ENCODE measurements around the gene ABR. TPM values are rescaled to one million over a fixed set of nuclear protein-coding genes. Genes with fewer than 3 reads are reported as not detected.

ABR gene
- total and polyA plus RNA-seq, 5 donors from 2014 or later = 13.2 to 116 (median 18.3) TPM

DNA sequence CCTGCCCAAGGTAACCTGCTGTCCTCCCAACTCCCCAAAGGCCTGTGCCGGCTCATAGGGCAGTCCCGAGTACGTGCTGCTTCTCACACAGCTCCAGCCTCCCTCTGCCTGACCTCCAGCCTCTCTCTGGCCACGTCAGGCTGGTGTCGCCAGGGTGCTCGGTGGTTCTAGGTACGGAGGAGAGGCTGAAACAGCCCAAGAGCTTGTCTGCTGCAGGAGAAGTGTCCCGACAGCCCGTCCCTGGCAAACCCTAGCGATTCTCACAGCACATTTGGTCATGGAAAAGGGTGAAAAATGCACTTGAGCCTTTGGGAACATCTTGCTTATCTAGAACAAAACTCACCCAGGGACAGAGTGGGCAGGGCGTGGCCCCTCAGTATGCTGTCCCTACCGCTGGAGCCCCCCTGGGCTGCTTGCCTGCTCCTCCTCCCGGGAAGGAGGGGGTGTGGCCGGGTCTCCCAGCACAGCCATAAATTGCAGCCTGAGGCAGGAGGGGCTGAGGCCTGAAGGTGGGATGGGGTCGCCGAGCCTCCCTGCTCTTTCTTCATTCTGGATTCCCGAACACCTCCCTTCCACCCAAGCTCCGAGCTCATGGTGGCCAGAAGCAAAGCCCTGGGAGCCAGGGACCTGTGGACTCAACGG, 142.4 kb downstream of the ABR start:
- Mint-ChIP-seq H3K4me3 (no peak overlapping the region), H3K4me1 (peaks cover 0 to 4% (median 0%) of the 10 kb centered on the region in 4 donors), H3K27ac (no peak overlapping the region), H3K36me3 (peaks cover 14% of the 10 kb centered on the region), H3K27me3 (no peaks in the 10 kb centered on the region), H3K9me3 (no peaks in the 10 kb centered on the region)
- H3K27ac ChIP-seq (ENCODE audit: insufficient read depth, low read length, poor library complexity, severe bottlenecking) = no peak overlapping the region
- no peaks in the 10 kb centered on the region for H3K27me3 ChIP-seq (ENCODE audit: control insufficient read depth, insufficient read depth, low read length)
- H3K36me3 ChIP-seq (ENCODE audit: control insufficient read depth, insufficient read depth, low read length) = peaks cover 11% of the 10 kb centered on the region
- no peak overlapping the region for H3K4me3 ChIP-seq (ENCODE audit: low read depth, low read length)
- DNase-seq (no peak), ATAC-seq (ENCODE audit: low read depth in 2 of 2) (no peak)
- no peaks in the 10 kb centered on the region for H3K9me3 ChIP-seq (ENCODE audit: control insufficient read depth in 2 of 2, low read length in 2 of 2)
- no peaks in the 10 kb centered on the region for H3K4me1 ChIP-seq (ENCODE audit: control insufficient read depth, insufficient read depth, low read length, poor library complexity, severe bottlenecking)

DNA sequence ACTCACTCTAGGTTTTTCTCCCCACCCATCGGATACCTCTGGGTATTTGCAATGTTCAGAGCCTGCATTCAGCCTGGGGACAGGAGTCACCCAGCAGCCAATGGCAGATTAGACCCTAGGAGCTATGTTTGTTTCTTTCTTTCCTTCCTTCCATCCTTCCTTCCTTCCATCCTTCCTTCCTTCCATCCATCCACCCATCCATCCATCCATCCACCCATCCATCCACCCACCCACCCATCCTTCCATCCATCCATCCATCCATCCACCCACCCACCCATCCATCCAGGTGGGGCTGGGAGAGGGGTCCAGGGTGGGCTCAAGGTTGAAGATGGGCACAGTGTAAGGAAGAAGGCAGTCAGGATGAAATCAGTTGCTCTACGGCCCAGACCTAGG, 142.9 kb downstream of the ABR start:
- H3K36me3 ChIP-seq (ENCODE audit: control insufficient read depth, insufficient read depth, low read length) = peaks cover 11% of the 10 kb centered on the region

DNA sequence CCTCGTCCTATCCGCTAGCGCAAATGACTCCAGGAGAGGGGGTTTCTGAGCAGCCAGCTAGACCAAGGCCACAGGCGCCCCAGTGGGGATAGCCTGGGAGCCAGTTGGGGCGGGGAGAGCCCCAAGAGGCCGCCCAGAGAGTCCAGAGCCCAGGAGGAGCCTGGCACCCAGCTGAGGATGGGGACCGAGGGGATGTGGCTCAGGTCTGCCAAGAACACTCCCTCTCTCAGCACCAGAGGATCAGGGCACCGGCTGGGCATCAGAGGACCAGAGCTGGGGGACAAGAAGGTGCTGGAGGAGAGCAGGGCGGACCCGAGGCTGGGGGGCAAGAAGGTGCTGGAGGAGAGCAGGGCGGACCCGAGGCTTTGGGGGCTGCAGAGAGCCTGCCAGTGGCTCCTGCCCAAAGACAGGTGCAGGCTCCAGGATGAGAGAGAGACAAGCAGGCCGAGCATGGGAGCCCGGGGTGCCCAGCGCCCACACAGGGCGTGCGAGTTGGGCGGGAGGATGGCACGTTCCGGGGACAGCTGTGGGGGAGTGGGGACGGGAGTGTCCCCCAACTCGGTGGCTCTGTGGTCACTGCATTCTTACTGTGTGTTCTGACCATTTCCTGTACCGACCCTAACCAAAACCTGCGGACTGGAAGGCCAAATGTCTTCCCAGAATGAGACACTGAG, 143.5 kb downstream of the ABR start:
- Histone ChIP-seq H3K4me1 (ENCODE audit: control insufficient read depth, insufficient read depth, low read length, poor library complexity, severe bottlenecking) (no peaks in the 10 kb centered on the region), H3K4me3 (ENCODE audit: low read depth, low read length) (no peak overlapping the region), H3K27me3 (ENCODE audit: control insufficient read depth, insufficient read depth, low read length) (no peaks in the 10 kb centered on the region), H3K27ac (ENCODE audit: insufficient read depth, low read length, poor library complexity, severe bottlenecking) (no peak overlapping the region), H3K36me3 (ENCODE audit: control insufficient read depth, insufficient read depth, low read length) (peaks cover 11% of the 10 kb centered on the region), H3K9me3 (ENCODE audit: control insufficient read depth in 2 of 2, low read length in 2 of 2) (no peaks in the 10 kb centered on the region)
- H3K27ac Mint-ChIP-seq = no peak overlapping the region
- no peak overlapping the region for H3K4me3 Mint-ChIP-seq
- no peaks in the 10 kb centered on the region for H3K9me3 Mint-ChIP-seq
- peaks cover 9% of the 10 kb centered on the region for H3K36me3 Mint-ChIP-seq
- no peak for DNase-seq
- H3K4me1 Mint-ChIP-seq = peaks cover 0 to 4% (median 0%) of the 10 kb centered on the region in 4 donors
- H3K27me3 Mint-ChIP-seq = no peaks in the 10 kb centered on the region
- no peak for ATAC-seq (ENCODE audit: low read depth in 2 of 2)

More for the DNA sequence above, 142.9 kb downstream of the ABR start:
- no peak overlapping the region for H3K4me3 Mint-ChIP-seq
- H3K27me3 Mint-ChIP-seq = no peaks in the 10 kb centered on the region
- ATAC-seq (ENCODE audit: low read depth in 2 of 2) (no peak), DNase-seq (no peak)
- H3K4me1 Mint-ChIP-seq = peaks cover 0 to 4% (median 0%) of the 10 kb centered on the region in 4 donors
- H3K27me3 ChIP-seq (ENCODE audit: control insufficient read depth, insufficient read depth, low read length) = no peaks in the 10 kb centered on the region
- no peaks in the 10 kb centered on the region for H3K9me3 Mint-ChIP-seq
- no peaks in the 10 kb centered on the region for H3K4me1 ChIP-seq (ENCODE audit: control insufficient read depth, insufficient read depth, low read length, poor library complexity, severe bottlenecking)
- H3K27ac ChIP-seq (ENCODE audit: insufficient read depth, low read length, poor library complexity, severe bottlenecking) = no peak overlapping the region
- no peaks in the 10 kb centered on the region for H3K9me3 ChIP-seq (ENCODE audit: control insufficient read depth in 2 of 2, low read length in 2 of 2)
- no peak overlapping the region for H3K4me3 ChIP-seq (ENCODE audit: low read depth, low read length)
- peak overlapping the region in 1 of 3 donors; percentile 31 for H3K27ac Mint-ChIP-seq
- H3K36me3 Mint-ChIP-seq = peaks cover 9% of the 10 kb centered on the region

DNA sequence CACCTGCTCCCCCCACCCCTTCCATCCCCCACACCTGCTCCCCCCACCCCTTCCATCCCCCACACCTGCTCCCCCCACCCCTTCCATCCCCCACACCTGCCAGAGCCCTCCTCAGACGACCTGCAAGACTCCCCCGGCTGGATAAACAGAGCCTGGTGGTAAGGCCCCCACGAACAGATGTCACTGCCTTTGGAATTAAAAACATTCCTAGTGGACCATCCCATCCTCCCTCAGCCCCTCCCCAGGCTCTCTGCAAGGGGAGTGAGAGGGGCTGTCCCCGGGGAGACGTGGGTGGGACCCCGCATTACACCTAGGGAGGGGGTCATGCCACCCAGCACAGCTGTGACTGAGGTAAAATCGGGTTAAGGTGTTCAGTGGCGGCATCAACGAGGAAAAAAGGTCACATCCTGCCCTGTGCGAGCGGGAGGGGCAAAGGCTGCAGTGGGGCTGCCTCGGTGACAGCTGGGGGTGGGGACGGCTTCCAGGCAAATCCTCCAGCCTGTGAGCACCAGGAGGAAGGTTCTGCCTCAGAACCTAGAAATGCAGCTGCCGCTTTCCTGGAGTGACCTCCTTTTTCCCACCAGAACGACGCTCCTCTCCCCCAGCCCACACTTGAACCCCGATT, 144.1 kb downstream of the ABR start:
- no peaks in the 10 kb centered on the region for H3K9me3 Mint-ChIP-seq
- H3K36me3 Mint-ChIP-seq = peaks cover 9% of the 10 kb centered on the region
- Histone ChIP-seq H3K4me3 (ENCODE audit: low read depth, low read length) (no peak overlapping the region), H3K4me1 (ENCODE audit: control insufficient read depth, insufficient read depth, low read length, poor library complexity, severe bottlenecking) (no peaks in the 10 kb centered on the region), H3K27ac (ENCODE audit: insufficient read depth, low read length, poor library complexity, severe bottlenecking) (no peak overlapping the region), H3K36me3 (ENCODE audit: control insufficient read depth, insufficient read depth, low read length) (peaks cover 11% of the 10 kb centered on the region), H3K27me3 (ENCODE audit: control insufficient read depth, insufficient read depth, low read length) (no peaks in the 10 kb centered on the region), H3K9me3 (ENCODE audit: control insufficient read depth in 2 of 2, low read length in 2 of 2) (no peaks in the 10 kb centered on the region)
- H3K4me3 Mint-ChIP-seq = no peak overlapping the region
- no peak overlapping the region for H3K27ac Mint-ChIP-seq
- DNase-seq (no peak), ATAC-seq (ENCODE audit: low read depth in 2 of 2) (no peak)
- no peaks in the 10 kb centered on the region for H3K27me3 Mint-ChIP-seq
- peaks cover 0 to 4% (median 0%) of the 10 kb centered on the region in 4 donors for H3K4me1 Mint-ChIP-seq

DNA sequence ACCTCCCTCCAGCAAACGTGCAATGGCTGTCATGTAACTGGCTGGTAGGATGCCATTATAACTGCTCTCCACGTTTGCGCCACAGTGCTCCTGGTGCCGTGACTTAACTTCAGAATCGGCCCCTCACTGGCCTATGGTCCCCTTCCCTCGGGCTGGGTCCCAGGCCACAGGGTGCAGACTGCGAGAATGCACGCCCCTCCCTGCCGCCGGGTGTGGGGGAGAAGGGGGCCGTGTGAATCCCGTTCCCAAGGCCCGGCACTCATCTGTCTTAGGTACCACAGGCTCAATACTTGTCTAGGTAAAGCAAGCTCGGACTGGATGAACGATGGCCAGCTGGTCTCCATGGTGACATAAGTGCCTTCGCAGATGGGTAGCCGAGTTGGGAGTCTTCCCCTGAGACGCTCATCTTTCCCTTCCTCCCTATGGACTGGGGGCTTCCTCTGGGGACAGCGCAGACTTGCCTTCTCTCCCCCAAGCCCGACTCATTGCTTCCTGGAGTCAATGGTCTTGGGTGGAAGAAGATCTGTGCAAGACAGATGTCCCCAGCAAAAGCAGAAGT, 145.1 kb downstream of the ABR start:
- H3K27me3 ChIP-seq (ENCODE audit: control insufficient read depth, insufficient read depth, low read length) = no peaks in the 10 kb centered on the region
- no peak overlapping the region for H3K27ac ChIP-seq (ENCODE audit: insufficient read depth, low read length, poor library complexity, severe bottlenecking)
- Mint-ChIP-seq H3K36me3 (peaks cover 9% of the 10 kb centered on the region), H3K27me3 (no peaks in the 10 kb centered on the region), H3K27ac (no peak overlapping the region), H3K4me3 (no peak overlapping the region), H3K9me3 (no peaks in the 10 kb centered on the region), H3K4me1 (peaks cover 0 to 4% (median 0%) of the 10 kb centered on the region in 4 donors)
- no peaks in the 10 kb centered on the region for H3K4me1 ChIP-seq (ENCODE audit: control insufficient read depth, insufficient read depth, low read length, poor library complexity, severe bottlenecking)
- ATAC-seq (ENCODE audit: low read depth in 2 of 2) (no peak), DNase-seq (no peak)
- H3K4me3 ChIP-seq (ENCODE audit: low read depth, low read length) = no peak overlapping the region
- H3K9me3 ChIP-seq (ENCODE audit: control insufficient read depth in 2 of 2, low read length in 2 of 2) = no peaks in the 10 kb centered on the region
- peaks cover 11% of the 10 kb centered on the region for H3K36me3 ChIP-seq (ENCODE audit: control insufficient read depth, insufficient read depth, low read length)

DNA sequence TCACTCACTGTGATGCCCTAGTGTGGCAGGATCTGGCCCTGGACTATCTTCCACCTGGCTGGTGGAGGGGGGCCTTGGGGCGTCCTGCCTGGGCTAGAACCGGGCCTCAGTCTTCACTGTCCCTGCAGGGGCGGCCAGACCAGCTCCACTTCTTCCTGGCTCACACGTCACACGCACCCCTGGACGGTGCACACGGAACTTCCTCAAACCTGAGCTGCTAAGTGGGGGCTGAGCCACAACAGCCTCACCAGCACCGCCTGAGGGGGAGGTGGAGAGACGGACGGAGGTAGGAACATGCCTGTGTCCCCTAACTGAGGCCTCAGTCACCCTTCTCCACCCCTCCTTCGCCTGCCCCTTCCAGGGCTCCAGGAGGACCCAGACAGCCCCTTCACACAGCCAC, 146.3 kb downstream of the ABR start:
- no peaks in the 10 kb centered on the region for H3K27me3 ChIP-seq (ENCODE audit: control insufficient read depth, insufficient read depth, low read length)
- H3K9me3 ChIP-seq (ENCODE audit: control insufficient read depth in 2 of 2, low read length in 2 of 2) = no peaks in the 10 kb centered on the region
- H3K4me3 ChIP-seq (ENCODE audit: low read depth, low read length) = no peak overlapping the region
- no peak for DNase-seq
- H3K27ac ChIP-seq (ENCODE audit: insufficient read depth, low read length, poor library complexity, severe bottlenecking) = no peak overlapping the region
- ATAC-seq (ENCODE audit: low read depth in 2 of 2) = no peak
- Mint-ChIP-seq H3K9me3 (no peaks in the 10 kb centered on the region), H3K4me1 (peaks cover 0 to 4% (median 0%) of the 10 kb centered on the region in 4 donors), H3K4me3 (no peak overlapping the region), H3K27me3 (no peaks in the 10 kb centered on the region), H3K27ac (no peak overlapping the region), H3K36me3 (peaks cover 9% of the 10 kb centered on the region)
- H3K4me1 ChIP-seq (ENCODE audit: control insufficient read depth, insufficient read depth, low read length, poor library complexity, severe bottlenecking) = no peaks in the 10 kb centered on the region
- peaks cover 6% of the 10 kb centered on the region for H3K36me3 ChIP-seq (ENCODE audit: control insufficient read depth, insufficient read depth, low read length)

DNA sequence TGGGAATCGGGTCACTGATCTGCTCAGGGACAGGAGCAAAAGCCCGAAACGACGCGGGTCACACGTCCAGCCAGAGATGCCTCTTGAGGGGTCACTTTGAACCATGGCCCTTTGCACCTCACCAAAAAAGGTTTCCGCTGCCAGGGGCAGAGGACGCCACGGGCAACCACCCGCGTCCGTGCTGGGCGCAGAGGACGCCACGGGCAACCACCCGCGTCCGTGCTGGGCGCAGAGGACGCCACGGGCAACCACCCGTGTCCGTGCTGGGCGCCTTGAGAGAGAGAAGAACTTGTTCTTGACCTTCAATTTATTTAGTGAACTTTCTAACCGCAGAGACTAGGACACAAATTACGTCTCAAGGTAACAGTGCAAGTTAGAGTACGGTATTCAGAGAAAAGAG, 147.4 kb downstream of the ABR start:
- Mint-ChIP-seq H3K4me1 (peaks cover 0 to 4% (median 1%) of the 10 kb centered on the region in 4 donors), H3K9me3 (no peaks in the 10 kb centered on the region), H3K27ac (no peak overlapping the region), H3K36me3 (peaks cover 9% of the 10 kb centered on the region), H3K4me3 (no peak overlapping the region), H3K27me3 (no peaks in the 10 kb centered on the region)
- Histone ChIP-seq H3K36me3 (ENCODE audit: control insufficient read depth, insufficient read depth, low read length) (peaks cover 5% of the 10 kb centered on the region), H3K4me1 (ENCODE audit: control insufficient read depth, insufficient read depth, low read length, poor library complexity, severe bottlenecking) (no peaks in the 10 kb centered on the region), H3K27me3 (ENCODE audit: control insufficient read depth, insufficient read depth, low read length) (no peaks in the 10 kb centered on the region), H3K9me3 (ENCODE audit: control insufficient read depth in 2 of 2, low read length in 2 of 2) (no peaks in the 10 kb centered on the region), H3K27ac (ENCODE audit: insufficient read depth, low read length, poor library complexity, severe bottlenecking) (no peak overlapping the region), H3K4me3 (ENCODE audit: low read depth, low read length) (no peak overlapping the region)
- DNase-seq = no peak
- no peak for ATAC-seq (ENCODE audit: low read depth in 2 of 2)
